Measurements from ENCODE around the gene PCDH9. TPM values are rescaled to one million over a fixed set of nuclear protein-coding genes. Genes with fewer than 3 reads are reported as not detected.

Gene PCDH9
- total RNA-seq, 3 donors from 2014 or later, result 0.13 to 0.38 (median 0.13) TPM

DNA sequence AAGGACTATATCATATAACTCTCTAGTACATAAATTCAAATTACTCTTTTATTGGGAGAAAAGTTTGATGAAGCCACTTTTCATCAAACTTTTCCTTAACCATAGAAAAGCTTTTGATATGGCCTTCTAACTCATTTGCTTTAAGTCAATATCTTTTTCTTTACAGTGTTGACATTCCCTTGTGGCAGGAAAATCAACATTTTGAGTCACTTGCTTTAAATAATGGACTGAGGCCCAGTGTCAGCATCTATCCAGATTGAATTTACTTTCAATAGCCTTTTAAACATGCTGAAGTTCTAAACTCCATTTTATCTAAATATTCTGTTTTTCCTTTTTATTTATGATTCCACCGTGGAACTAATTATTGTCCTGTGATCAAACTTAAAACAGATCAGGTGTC lies 62.7 kb downstream of the PCDH9 start:
- DNase-seq (no peak), ATAC-seq (no peak)
- Mint-ChIP-seq H3K4me1 (ENCODE audit: low read depth) (no peaks in the 10 kb centered on the region), H3K4me3 (no peak overlapping the region), H3K36me3 (ENCODE audit: insufficient read depth) (no peaks in the 10 kb centered on the region), H3K9me3 (no peaks in the 10 kb centered on the region), H3K27me3 (ENCODE audit: low read depth) (no peaks in the 10 kb centered on the region)

DNA sequence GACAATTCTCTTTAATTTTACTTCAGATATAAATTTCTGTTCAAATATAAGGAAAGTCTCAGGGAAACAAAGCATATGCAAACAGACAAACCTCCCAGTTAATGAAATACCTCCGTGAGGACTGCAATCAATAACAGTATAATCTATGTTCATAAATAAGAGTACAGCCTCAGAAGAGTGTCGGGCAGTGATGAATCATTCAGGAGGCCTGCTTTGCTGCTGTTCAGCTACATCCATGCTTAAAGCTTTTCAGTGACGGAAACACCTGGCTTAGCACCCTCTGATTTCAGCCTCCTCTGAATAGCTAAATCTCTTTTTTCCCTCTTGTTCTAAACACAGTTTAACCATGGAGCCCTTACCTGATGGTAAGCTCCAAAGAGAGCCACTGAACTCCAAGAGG lies 69.0 kb downstream of the PCDH9 start:
- H3K36me3 Mint-ChIP-seq (ENCODE audit: insufficient read depth), result no peaks in the 10 kb centered on the region
- DNase-seq (no peak), ATAC-seq (no peak)
- no peak overlapping the region for H3K4me3 Mint-ChIP-seq
- no peaks in the 10 kb centered on the region for H3K9me3 Mint-ChIP-seq
- no peaks in the 10 kb centered on the region for H3K27me3 Mint-ChIP-seq (ENCODE audit: low read depth)
- no peaks in the 10 kb centered on the region for H3K4me1 Mint-ChIP-seq (ENCODE audit: low read depth)

DNA sequence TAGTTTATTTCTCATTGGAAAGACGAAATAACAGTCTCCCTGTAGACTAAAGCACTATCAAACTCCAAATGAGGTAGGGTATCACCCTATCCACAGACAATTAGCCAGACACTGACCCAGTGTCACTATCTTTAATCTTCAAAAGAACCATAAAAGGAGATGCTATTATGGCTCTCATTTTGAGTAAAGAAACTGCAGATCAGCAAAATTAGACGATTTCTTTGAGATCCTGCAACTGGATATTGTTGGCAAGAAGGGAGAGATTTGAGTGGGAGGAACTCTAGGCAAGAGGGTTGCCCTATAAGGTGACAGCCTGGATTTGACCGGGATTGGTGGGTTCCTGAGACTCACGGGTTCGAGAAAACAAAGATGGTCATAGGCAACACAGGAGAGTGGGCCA lies 71.2 kb downstream of the PCDH9 start:
- no peaks in the 10 kb centered on the region for H3K27me3 Mint-ChIP-seq (ENCODE audit: low read depth)
- no peaks in the 10 kb centered on the region for H3K4me1 Mint-ChIP-seq (ENCODE audit: low read depth)
- DNase-seq (no peak), ATAC-seq (no peak)
- no peaks in the 10 kb centered on the region for H3K36me3 Mint-ChIP-seq (ENCODE audit: insufficient read depth)
- no peaks in the 10 kb centered on the region for H3K9me3 Mint-ChIP-seq
- H3K4me3 Mint-ChIP-seq, result no peak overlapping the region

DNA sequence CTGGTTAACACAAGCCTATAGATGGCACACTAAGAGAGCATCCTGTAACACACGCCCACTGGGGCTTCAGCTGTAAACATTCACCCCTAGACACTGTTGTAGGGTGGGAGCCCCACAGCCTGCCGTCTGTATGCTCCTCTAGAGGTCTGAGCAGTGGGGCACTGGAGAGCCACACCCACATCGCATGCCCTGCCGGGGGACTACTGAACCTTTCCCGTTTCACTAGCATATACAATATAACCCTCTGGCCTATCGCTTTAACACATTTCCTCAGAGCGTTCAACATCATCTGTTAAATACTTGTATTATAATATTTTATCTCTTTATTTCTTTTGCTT lies 73.4 kb downstream of the PCDH9 start:
- Mint-ChIP-seq H3K36me3 (ENCODE audit: insufficient read depth) (no peaks in the 10 kb centered on the region), H3K4me3 (no peak overlapping the region)
- ATAC-seq, result no peak

DNA sequence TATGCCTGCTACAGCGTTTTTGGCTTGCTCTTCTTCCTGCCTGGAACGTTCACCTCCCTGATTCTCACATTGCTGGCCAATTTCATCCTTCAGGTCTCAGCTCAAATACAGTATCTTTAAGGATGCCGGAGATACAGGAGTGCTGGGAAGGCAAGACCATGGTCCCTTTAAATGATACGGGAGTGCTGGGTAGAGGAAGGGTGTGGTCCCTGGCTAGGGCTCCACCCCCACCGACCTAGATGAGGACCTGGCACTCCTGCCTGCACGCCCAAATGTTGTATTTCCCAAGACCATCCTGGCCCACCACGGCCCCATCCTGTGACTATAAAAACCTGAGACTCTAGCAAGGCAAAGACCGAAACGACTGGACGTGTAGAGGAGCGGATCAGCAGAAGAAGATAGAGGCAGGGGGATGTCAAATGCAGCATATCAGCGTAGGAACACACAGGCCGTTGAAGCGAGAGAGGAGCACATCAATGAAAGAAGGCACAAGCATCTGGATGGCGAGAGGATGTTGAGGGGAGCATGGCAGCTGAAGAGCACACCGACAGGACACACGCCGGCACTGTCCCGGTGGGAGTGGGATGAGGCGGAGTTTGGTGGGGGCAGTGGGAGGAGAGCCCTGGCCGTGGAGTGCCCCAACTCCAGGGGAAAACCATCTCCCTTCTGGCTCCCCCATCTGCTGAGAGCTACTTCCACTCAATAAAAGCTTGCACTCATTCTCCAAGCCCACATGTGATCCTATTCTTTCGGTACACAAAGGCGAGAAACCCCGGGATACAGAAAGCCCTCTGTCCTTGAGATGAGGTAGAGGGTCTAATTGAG lies 74.0 kb downstream of the PCDH9 start:
- no peaks in the 10 kb centered on the region for H3K36me3 Mint-ChIP-seq (ENCODE audit: insufficient read depth)
- H3K9me3 Mint-ChIP-seq, result no peaks in the 10 kb centered on the region
- H3K4me3 Mint-ChIP-seq, result no peak overlapping the region
- no peaks in the 10 kb centered on the region for H3K4me1 Mint-ChIP-seq (ENCODE audit: low read depth)
- DNase-seq (no peak), ATAC-seq (no peak)
- H3K27me3 Mint-ChIP-seq (ENCODE audit: low read depth), result no peaks in the 10 kb centered on the region

More for the DNA sequence above, 73.4 kb downstream of the PCDH9 start:
- no peak for DNase-seq
- Mint-ChIP-seq H3K9me3 (no peaks in the 10 kb centered on the region), H3K27me3 (ENCODE audit: low read depth) (no peaks in the 10 kb centered on the region), H3K4me1 (ENCODE audit: low read depth) (no peaks in the 10 kb centered on the region)

DNA sequence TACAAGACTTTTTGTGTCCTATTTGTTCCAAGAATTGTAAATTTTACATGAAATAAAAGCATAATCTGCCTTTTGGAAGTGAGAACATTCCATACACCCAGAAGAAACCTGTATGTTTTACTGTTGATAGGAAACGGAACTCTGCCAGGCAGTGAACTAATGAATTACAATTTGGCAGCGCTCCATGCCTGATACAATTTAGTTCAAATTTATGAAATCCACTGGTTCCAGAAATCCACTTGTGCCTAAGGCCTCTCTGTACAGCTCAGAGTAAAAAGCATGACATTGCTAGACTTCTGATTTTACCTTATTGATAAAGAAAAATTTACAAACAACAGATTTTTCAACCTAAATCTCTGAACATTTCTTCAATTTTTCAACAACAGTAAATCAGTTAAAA lies 78.1 kb downstream of the PCDH9 start:
- no peak for DNase-seq
- Mint-ChIP-seq H3K36me3 (ENCODE audit: insufficient read depth) (no peaks in the 10 kb centered on the region), H3K4me3 (no peak overlapping the region), H3K4me1 (ENCODE audit: low read depth) (no peaks in the 10 kb centered on the region), H3K27me3 (ENCODE audit: low read depth) (no peaks in the 10 kb centered on the region), H3K9me3 (no peaks in the 10 kb centered on the region)
- no peak for ATAC-seq

DNA sequence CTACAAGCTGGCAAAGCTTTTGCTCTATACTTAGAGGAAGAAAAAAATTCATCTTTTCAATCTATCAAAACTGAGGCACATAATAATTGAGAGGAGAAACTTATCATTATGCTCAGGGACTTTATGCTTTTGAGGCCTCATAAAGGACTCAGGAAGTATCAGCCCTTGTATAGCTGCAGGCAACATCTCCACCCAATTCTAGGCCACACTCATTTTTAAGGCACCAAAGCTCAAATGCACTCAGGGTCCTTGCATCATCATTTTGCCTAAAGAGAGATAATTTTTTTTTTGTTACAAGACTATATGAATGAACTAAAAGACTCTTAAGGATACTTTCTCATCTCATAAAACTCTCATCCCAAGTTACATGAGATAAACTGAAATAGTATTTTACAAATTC lies 78.5 kb downstream of the PCDH9 start:
- H3K4me3 Mint-ChIP-seq, result no peak overlapping the region
- ATAC-seq, result no peak

DNA sequence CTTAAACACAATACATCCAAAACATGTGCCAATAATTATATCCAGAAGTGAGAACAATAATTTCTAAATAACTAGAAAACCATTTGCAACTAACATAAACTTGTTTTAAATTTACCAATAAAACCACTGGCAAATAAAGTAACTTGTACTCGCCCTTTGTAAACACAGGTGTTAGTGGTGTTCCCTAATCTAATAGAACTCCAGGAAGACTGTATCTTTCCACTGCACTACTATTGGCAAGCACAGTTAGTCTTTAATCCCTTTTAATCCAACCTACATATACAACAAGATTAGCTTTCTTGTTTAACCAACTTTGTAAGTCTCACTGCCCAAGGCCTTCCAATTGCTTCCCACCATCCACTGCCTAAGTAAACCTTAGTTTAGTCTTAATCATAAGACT lies 79.5 kb downstream of the PCDH9 start:
- Mint-ChIP-seq H3K9me3 (no peaks in the 10 kb centered on the region), H3K4me1 (ENCODE audit: low read depth) (no peaks in the 10 kb centered on the region), H3K36me3 (ENCODE audit: insufficient read depth) (no peaks in the 10 kb centered on the region), H3K27me3 (ENCODE audit: low read depth) (no peaks in the 10 kb centered on the region), H3K4me3 (no peak overlapping the region)
- ATAC-seq (no peak), DNase-seq (no peak)

More for the DNA sequence above, 78.5 kb downstream of the PCDH9 start:
- no peak for DNase-seq
- H3K36me3 Mint-ChIP-seq (ENCODE audit: insufficient read depth), result no peaks in the 10 kb centered on the region
- no peaks in the 10 kb centered on the region for H3K27me3 Mint-ChIP-seq (ENCODE audit: low read depth)
- H3K9me3 Mint-ChIP-seq, result no peaks in the 10 kb centered on the region
- H3K4me1 Mint-ChIP-seq (ENCODE audit: low read depth), result no peaks in the 10 kb centered on the region

DNA sequence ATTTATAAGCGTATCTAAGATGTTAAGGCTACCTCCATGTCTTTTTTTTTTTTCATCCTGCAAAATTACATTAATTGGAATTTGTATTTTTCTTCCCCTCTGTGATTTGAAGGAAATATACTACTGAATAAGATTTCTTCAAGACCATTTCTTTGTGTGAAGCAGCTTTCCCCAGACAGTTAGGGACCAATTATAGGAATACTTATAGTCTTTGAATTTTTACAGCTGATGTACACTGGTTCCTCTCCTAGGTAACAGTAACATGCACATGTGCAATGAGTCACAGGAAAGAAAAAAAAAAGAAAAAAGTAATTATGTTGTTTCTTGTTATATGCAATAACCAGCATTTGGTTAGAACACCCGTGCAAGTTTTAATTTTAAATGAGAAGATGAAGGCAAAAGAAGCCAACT lies 82.0 kb downstream of the PCDH9 start:
- ATAC-seq, result no peak
- Mint-ChIP-seq H3K4me3 (no peak overlapping the region), H3K36me3 (ENCODE audit: insufficient read depth) (no peaks in the 10 kb centered on the region)

DNA sequence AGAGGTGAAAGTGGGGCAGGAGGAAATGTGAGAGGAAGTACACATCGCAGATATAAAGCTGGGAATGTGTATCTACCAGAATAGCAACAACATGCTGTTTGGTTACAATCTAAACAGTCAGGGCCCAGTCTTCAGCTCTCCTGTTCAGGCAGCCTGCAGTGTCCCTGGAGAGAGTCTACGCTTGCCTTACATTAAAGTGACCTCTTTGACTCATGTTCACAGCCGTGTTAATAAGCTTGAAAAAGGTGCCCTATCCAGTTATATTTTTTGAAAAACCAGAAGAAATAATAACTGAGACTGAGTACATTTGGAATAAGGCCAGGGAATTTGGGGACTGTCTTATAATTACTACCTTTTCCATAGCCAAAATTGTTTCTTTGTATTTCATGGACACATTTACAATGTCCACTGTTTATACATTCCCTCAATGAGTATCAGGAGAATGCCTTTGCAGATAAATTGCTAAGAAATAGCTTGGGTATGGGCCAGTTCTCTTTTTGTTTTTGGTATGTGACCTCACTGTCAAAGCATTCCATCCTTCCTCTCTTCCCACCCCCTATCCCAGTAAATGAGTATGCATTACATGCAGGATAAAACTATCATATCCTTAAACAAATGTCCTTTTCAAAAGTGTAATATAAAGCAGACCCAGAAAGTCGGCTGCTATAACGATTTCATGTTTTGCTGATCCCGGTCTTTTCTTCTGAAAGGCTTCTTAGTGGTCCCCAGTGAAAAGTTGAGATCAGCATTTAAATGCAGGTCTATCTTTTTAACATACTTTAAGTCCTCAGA lies 82.6 kb downstream of the PCDH9 start:
- H3K27me3 Mint-ChIP-seq (ENCODE audit: low read depth), result no peaks in the 10 kb centered on the region
- H3K9me3 Mint-ChIP-seq, result no peaks in the 10 kb centered on the region
- DNase-seq (no peak), ATAC-seq (no peak)
- H3K36me3 Mint-ChIP-seq (ENCODE audit: insufficient read depth), result no peaks in the 10 kb centered on the region
- no peak overlapping the region for H3K4me3 Mint-ChIP-seq
- H3K4me1 Mint-ChIP-seq (ENCODE audit: low read depth), result no peaks in the 10 kb centered on the region

More for the DNA sequence above, 82.0 kb downstream of the PCDH9 start:
- Mint-ChIP-seq H3K4me1 (ENCODE audit: low read depth) (no peaks in the 10 kb centered on the region), H3K27me3 (ENCODE audit: low read depth) (no peaks in the 10 kb centered on the region), H3K9me3 (no peaks in the 10 kb centered on the region)
- no peak for DNase-seq

DNA sequence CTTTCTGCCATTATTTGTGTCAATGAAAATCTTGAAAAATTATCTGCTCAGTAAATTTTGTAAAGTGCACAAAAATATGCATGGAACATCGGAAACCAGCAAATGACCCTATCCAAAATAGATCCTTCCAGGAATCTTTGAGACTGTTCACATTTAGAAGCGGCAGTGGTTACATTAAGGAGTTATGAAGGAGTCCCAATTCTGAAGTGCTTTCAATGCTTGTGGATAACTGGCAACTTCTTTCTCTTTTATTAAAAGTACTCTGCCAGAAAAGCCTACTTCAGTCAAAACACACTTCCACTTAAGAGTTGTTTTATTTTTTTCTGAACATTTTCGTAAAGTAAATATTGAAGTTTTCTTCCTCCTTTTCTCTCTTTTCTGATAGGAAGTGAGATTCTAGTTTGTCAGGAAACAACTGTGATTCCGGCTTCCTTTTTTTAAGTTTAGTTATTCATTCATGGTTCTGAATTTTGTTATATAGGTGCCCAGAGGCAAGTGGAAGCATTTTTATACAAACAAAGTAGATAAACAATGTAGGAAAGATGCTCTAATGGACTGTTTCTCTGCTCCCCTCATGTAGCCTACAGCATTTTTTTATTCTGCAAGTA lies 83.5 kb downstream of the PCDH9 start:
- no peaks in the 10 kb centered on the region for H3K36me3 Mint-ChIP-seq (ENCODE audit: insufficient read depth)
- H3K4me1 Mint-ChIP-seq (ENCODE audit: low read depth), result no peaks in the 10 kb centered on the region
- no peak overlapping the region for H3K4me3 Mint-ChIP-seq
- no peaks in the 10 kb centered on the region for H3K9me3 Mint-ChIP-seq
- DNase-seq (no peak), ATAC-seq (no peak)
- no peaks in the 10 kb centered on the region for H3K27me3 Mint-ChIP-seq (ENCODE audit: low read depth)

DNA sequence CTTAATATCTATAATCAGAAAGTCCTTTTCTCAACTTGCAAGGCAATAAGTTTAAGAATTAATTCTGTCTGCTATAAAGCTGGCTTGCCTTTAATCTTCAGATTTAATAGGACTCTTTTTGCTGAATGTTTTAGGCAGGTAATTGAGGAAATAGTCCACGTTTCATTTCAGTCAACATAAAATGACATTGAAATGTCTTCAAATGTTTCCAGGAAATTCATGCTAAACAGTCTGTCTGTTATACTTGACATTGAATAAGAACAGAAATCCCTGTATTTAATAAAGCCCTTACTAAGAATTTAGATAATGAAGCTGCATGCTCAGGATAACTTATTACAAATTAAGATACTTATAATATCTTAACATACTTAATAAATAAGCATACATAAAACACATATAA lies 84.2 kb downstream of the PCDH9 start:
- ATAC-seq (no peak), DNase-seq (no peak)
- no peaks in the 10 kb centered on the region for H3K36me3 Mint-ChIP-seq (ENCODE audit: insufficient read depth)
- H3K4me3 Mint-ChIP-seq, result no peak overlapping the region
- H3K27me3 Mint-ChIP-seq (ENCODE audit: low read depth), result no peaks in the 10 kb centered on the region
- H3K9me3 Mint-ChIP-seq, result no peaks in the 10 kb centered on the region
- no peaks in the 10 kb centered on the region for H3K4me1 Mint-ChIP-seq (ENCODE audit: low read depth)

DNA sequence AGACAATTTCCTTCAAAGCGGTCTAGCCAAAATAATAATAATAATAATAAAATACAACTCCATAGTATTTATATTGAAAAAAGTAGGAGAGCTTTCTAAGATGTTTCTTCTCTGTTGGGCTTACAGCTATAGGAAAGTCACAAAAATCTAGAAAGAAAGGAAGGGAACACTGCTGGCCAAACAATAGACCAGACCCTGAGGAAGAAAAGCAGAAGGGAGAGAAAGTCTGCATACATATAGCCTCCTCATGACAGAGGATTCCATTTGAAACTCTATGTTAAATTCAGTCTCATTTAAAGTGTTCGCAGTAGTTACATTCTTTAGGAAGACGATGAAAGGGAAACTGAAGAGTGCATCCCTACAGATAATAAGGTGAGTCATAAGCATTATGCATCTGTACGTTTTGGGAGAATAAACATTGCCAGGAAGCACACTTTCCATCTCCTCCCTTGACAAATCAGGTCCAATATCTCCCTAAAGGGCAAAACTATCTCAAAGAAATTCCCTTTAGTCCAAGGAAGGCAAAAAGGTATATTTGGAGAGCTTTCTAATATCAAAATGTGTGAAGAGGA lies 86.5 kb downstream of the PCDH9 start:
- Mint-ChIP-seq H3K36me3 (ENCODE audit: insufficient read depth) (no peaks in the 10 kb centered on the region), H3K4me1 (ENCODE audit: low read depth) (no peaks in the 10 kb centered on the region), H3K4me3 (no peak overlapping the region), H3K9me3 (no peaks in the 10 kb centered on the region), H3K27me3 (ENCODE audit: low read depth) (no peaks in the 10 kb centered on the region)
- DNase-seq (no peak), ATAC-seq (no peak)

DNA sequence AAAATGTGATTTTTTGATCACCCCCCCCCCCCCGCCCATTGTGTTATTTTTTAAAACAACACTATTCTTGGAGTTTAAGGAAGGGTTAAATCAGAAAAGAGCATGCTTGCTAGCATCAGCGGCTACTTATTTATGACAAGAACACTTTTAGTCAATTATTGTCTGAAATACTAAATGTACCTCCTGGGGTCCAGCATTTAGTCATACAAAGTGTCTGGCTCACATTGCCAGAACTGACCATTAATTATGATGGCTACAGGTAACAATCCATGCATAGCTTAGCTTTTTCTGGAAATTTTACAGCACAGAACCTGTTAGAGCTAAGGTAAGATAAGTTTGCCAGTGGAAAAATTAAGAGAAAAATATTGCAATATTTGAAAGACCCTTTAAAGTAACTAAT lies 90.1 kb downstream of the PCDH9 start:
- Mint-ChIP-seq H3K9me3 (no peaks in the 10 kb centered on the region), H3K36me3 (ENCODE audit: insufficient read depth) (no peaks in the 10 kb centered on the region), H3K4me3 (no peak overlapping the region), H3K27me3 (ENCODE audit: low read depth) (no peaks in the 10 kb centered on the region), H3K4me1 (ENCODE audit: low read depth) (no peaks in the 10 kb centered on the region)
- DNase-seq, result no peak
- no peak for ATAC-seq
